Activated naive CD4-positive, alpha-beta T cell treated with anti-CD3 and anti-CD28 coated beads, Interleukin-2, amount 50 U/mL, for 72 hours (primary cell): Measurements from ENCODE around the gene THOC1. TPM values are rescaled to one million over a fixed set of nuclear protein-coding genes. Genes with fewer than 3 reads are reported as not detected.

Source experiments
- ATAC-seq, 2 donors: fragments of 150-1000 bp; cut with Tn5 transposase; 2 replicates each; pipeline ENCODE4 v1.10.0; 2021; ENCODE audit warnings: mild to moderate bottlenecking in 2 of 2, moderate library complexity in 2 of 2
- DNase-seq, 2 donors: peaks; one replicate each; pipeline ENCODE4 v3.0.0; 2021 to 2022; ENCODE audit warnings: low spot score in 2 of 2
- H3K27ac Mint-ChIP-seq, 2 donors: one replicate each; pipeline ENCODE4 v1.8.0; 2022; ENCODE audit warnings: mild to moderate bottlenecking in 2 of 2, mixed read lengths in 2 of 2
- H3K36me3 Mint-ChIP-seq, 2 donors: one replicate each; pipeline ENCODE4 v1.8.0; 2022; ENCODE audit warnings: mixed read lengths in 2 of 2
- H3K9me3 Mint-ChIP-seq, 2 donors: one replicate each; pipeline ENCODE4 v1.8.0; 2022; ENCODE audit warnings: mixed read lengths in 2 of 2
- total RNA-seq, 2 donors: library from RNA; stranded (reverse); gene quantifications; one replicate each; pipeline ENCODE4 v1.2.3, GENCODE V29; 2022

THOC1 gene
- total RNA-seq, 2 donors from 2014 or later = 84.6 to 107 TPM

- Mint-ChIP-seq H3K36me3 (peaks cover 6 to 9% of the 10 kb centered on the region in 2 donors), H3K9me3 (no peaks in the 10 kb centered on the region), H3K27ac (peak overlapping the region in 1 of 2 donors; percentile 29)
- ATAC-seq (no peak), DNase-seq (no peak)
Observed at GRCh38 chr18:199214-199613, 68.6 kb downstream of the THOC1 start.

DNA sequence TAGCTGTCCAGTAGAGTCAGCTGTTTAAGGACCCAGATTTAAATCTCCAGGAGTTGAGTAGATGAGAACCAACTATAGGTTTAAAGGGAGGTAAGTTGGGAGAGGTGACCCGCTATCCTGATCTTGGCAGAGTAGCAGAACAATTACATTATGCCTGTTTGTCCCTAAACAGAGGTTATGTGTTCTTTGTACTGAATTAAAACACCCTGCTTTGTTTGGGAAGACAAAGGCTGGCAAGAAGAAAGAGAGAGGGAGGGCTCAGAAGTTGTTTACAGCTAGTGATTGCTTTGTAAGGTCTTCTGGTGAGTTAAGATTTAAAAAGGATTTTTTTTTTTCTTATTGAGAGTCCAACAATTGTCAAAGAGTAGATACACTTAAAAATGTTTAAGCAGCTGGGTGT lies 72.2 kb downstream of the THOC1 start:
- DNase-seq (no peak), ATAC-seq (no peak)
- Mint-ChIP-seq H3K27ac (peak overlapping the region in 1 of 2 donors; percentile 62), H3K9me3 (no peaks in the 10 kb centered on the region), H3K36me3 (peaks cover 9 to 10% of the 10 kb centered on the region in 2 donors)

DNA sequence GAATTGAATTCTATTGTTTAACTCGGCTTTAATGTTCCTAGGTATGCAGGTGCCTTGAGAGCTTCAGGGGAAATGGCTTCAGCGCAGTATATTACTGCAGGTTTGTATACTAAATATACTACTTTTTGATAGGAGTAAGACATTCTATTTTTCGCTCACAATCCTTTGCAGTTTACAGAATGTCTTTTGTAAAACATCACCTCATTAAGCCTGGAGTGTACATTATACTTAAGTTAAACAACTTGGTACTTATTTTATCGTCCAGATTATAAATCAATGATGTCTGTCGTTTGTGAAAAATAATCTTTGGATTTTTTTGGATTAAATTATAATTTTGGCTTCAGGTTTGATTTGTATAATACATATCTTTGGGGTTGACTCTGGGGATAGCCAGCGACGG lies 75.0 kb downstream of the THOC1 start:
- Mint-ChIP-seq H3K9me3 (no peaks in the 10 kb centered on the region), H3K27ac (no peak overlapping the region), H3K36me3 (peaks cover 9 to 10% of the 10 kb centered on the region in 2 donors)
- DNase-seq (no peak), ATAC-seq (no peak)

- DNase-seq (no peak), ATAC-seq (no peak)
- H3K36me3 Mint-ChIP-seq = peaks cover 9 to 10% of the 10 kb centered on the region in 2 donors
- H3K27ac Mint-ChIP-seq = no peak overlapping the region
- no peaks in the 10 kb centered on the region for H3K9me3 Mint-ChIP-seq
Observed at GRCh38 chr18:191725-192124, 76.1 kb downstream of the THOC1 start.

- DNase-seq (no peak), ATAC-seq (no peak)
- Mint-ChIP-seq H3K36me3 (peaks cover 0 to 4% of the 10 kb centered on the region in 2 donors), H3K9me3 (no peaks in the 10 kb centered on the region), H3K27ac (no peak overlapping the region)
Observed at GRCh38 chr18:189254-189653, 78.6 kb downstream of the THOC1 start.

DNA sequence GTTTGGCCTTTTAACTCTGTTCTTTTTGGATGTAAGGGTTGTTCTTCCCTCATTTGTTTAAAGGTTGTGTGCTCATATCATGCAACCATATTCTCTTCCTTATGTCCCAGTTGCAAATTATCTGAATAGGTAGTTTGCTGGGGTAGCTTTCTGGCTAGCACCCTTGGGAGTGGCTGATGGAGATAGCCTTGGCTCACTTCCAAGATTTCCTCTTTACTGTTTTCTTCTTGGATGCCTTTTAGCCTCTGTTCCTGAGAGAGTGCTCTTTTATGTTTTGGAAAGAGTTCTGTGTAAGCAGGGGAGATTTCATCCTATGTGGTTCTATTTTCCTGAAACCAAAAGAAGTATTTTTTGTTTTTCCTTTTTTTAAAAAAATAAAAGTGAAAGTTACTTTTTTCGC lies 84.1 kb downstream of the THOC1 start:
- Mint-ChIP-seq H3K9me3 (no peaks in the 10 kb centered on the region), H3K36me3 (peaks cover 9 to 18% of the 10 kb centered on the region in 2 donors), H3K27ac (peak overlapping the region in 1 of 2 donors; percentile 84)
- DNase-seq (no peak), ATAC-seq (no peak)

- no peaks in the 10 kb centered on the region for H3K9me3 Mint-ChIP-seq
- H3K36me3 Mint-ChIP-seq = peaks cover 13 to 22% of the 10 kb centered on the region in 2 donors
- ATAC-seq (no peak), DNase-seq (no peak)
- no peak overlapping the region for H3K27ac Mint-ChIP-seq
Observed at GRCh38 chr18:181711-182110, 86.1 kb downstream of the THOC1 start.

DNA sequence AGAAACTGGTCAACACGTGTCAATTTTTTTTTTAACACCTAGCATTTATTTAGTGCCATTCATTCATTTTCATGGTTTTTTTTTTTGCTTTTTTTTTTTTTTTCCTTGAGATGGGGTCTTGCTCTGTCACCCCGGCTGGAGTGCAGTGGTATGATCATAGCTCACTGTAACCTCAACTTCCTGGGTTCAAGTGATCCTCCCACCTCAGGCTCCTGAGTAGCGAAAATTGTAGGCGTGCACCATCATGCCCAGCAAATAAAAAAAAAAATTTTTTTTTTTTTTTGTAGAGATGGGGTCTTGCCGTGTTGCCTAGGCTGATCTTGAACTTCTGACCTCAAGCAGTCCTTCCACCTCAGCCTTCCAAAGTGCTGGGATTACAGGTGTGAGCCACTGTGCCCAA lies 88.3 kb downstream of the THOC1 start:
- ATAC-seq (no peak), DNase-seq (no peak)
- no peaks in the 10 kb centered on the region for H3K9me3 Mint-ChIP-seq
- no peak overlapping the region for H3K27ac Mint-ChIP-seq
- peaks cover 13 to 22% of the 10 kb centered on the region in 2 donors for H3K36me3 Mint-ChIP-seq

GRCh38 chr18:172361-172760 lies 95.5 kb downstream of the THOC1 start:
- Mint-ChIP-seq H3K27ac (peak overlapping the region in 1 of 2 donors; percentile 30), H3K36me3 (peaks cover 0 to 33% of the 10 kb centered on the region in 2 donors), H3K9me3 (no peaks in the 10 kb centered on the region)
- DNase-seq (no peak), ATAC-seq (no peak)

Other genes starting within 250 kb of the THOC1 start
- gene TUBB8B, start 218.4 kb downstream of the THOC1 start, total RNA-seq = not detected
- 10 to 100 TPM; 79.3 to 86.9 TPM for gene USP14, start 109.5 kb downstream of the THOC1 start, total RNA-seq
- gene COLEC12, start 232.7 kb upstream of the THOC1 start, total RNA-seq = not detected